Omental fat pad (tissue), 4 donors: ENCODE results near the gene MSH5. TPM values are rescaled to one million over a fixed set of nuclear protein-coding genes. Genes with fewer than 3 reads are reported as not detected.

Experiments used
- ATAC-seq: fragments of 150-250 bp; one replicate; pipeline ENCODE4 v1.9.1; 2016; ENCODE audit warnings: mild to moderate bottlenecking, moderate library complexity; ENCODE audit not compliant: low FRiP score
- DNase-seq: peaks from one replicate; pipeline ENCODE4 v3.0.0-alpha.2; 2019; ENCODE audit warnings: low spot score
- total RNA-seq, 4 donors: library from RNA; depleted of rRNA; stranded (reverse); fragments of >200 nt; gene quantifications; one replicate each; pipeline ENCODE4 v1.1.0, GENCODE V29; 2016
- TF ChIP-seq, protein P1 (sequence below), 3 donors: fragments of 450-650 bp; IDR thresholded peaks; one replicate each; pipeline ENCODE4 v1.5.1; 2016 to 2017; ENCODE audit warnings: antibody characterized with exemption in 3 of 3, mild to moderate bottlenecking in 3 of 3, moderate library complexity in 2 of 3

MSH5 gene
- total RNA-seq, 4 donors from 2014 or later: 5.4 to 17.0 (median 7.3) TPM

DNA sequence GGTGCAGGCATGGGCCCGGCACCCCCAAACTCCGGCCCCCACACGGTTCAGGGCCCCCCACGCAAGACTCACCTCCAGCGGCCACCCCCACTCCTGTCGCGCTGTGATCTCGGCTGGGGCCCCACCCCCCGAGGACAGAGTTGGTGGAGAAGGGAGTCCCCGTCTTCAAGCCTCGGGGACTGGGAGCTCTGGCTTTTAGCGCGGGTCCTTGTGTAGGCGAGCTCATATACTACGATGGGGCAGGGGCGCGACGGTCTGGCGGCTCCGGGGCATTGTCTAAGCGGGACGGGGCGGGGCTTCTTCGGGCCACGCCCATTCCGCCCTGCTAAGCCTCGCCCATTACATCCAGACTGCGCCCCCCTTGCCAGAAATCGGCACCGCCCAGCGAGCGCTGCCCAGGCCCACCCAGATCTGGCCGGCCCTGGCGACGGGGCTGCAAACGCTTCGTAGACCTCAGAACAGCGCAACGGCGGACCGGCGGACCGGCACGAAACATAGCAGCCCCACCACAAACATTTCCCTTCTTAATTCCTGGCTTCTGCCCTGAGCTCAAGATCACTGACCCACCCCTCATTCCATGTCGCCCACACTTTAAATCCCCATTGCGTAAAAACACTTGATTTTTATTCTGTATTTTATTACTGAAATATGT lies 9.7 kb upstream of the MSH5 start:
- ATAC-seq (peak; percentile 79), DNase-seq (peak; percentile 88)
- TF ChIP-seq, protein P1, sequence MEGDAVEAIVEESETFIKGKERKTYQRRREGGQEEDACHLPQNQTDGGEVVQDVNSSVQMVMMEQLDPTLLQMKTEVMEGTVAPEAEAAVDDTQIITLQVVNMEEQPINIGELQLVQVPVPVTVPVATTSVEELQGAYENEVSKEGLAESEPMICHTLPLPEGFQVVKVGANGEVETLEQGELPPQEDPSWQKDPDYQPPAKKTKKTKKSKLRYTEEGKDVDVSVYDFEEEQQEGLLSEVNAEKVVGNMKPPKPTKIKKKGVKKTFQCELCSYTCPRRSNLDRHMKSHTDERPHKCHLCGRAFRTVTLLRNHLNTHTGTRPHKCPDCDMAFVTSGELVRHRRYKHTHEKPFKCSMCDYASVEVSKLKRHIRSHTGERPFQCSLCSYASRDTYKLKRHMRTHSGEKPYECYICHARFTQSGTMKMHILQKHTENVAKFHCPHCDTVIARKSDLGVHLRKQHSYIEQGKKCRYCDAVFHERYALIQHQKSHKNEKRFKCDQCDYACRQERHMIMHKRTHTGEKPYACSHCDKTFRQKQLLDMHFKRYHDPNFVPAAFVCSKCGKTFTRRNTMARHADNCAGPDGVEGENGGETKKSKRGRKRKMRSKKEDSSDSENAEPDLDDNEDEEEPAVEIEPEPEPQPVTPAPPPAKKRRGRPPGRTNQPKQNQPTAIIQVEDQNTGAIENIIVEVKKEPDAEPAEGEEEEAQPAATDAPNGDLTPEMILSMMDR (IDR thresholded peaks at IDR 0.05): no peak

DNA sequence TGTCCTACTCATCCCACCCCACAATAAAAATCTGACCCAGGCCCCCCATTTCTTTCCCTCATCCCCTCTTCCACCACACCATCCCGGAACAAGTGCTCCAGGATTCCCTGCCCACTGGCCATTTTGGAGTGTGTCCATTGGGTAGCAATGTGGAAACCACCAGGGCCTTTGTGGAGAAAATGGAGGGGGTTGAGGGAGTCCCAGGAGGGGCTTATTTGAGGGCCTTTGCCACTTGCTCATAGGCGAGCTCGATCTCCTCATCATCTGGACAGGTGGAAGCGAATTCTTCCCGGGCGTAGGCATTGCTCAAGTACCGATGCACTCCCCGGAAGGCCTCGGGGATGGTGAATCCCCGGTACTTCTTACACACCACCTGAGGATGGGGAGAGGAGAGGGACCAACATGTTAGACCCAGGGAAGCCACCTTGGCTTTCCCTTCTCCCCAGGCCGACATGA lies 9.1 kb upstream of the MSH5 start:
- TF ChIP-seq, protein P1 (IDR thresholded peaks at IDR 0.05): no peak
- DNase-seq: no peak
- no peak for ATAC-seq

DNA sequence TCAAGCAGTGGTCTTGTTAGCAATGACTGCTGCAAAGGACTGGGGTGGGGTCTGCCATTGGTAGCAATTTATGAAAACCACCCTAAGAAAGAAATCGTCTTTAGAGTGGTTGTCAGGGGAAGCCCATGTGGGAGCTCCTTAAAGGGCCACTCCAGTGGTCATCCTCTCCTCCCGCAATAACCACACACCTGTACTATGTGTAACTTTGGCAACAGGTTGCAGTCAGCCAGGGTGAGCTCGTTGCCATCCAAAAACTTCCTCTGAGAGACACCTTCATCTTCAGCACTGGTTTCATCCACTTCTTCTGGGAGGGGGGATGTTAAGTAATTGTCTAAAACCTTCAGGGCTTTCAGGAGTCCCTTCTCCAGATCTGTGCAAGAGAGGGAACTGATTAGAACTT lies 7.8 kb upstream of the MSH5 start:
- TF ChIP-seq, protein P1 (IDR thresholded peaks at IDR 0.05): no peak
- ATAC-seq: no peak
- DNase-seq: no peak

DNA sequence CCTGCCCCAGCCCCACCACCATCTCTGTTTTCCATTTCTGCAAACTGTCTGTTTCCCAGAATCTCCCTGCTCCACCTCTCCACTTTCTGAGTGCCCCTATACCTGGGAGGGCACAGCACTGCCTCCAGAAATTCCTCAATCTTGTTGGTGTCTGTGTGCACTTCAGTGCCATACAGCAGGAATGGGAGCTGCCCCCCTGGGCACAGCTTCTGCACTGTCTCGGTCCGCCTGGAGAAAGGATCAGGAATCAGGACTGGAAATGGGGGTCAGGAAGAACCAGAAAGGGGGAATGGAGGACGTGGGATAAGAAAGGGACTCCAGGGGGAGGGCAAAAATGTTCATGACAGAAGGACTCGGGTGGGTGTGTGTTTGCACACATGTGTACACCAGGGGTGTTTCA lies 6.1 kb upstream of the MSH5 start:
- TF ChIP-seq, protein P1 (IDR thresholded peaks at IDR 0.05): no peak
- no peak for DNase-seq
- ATAC-seq: no peak

DNA sequence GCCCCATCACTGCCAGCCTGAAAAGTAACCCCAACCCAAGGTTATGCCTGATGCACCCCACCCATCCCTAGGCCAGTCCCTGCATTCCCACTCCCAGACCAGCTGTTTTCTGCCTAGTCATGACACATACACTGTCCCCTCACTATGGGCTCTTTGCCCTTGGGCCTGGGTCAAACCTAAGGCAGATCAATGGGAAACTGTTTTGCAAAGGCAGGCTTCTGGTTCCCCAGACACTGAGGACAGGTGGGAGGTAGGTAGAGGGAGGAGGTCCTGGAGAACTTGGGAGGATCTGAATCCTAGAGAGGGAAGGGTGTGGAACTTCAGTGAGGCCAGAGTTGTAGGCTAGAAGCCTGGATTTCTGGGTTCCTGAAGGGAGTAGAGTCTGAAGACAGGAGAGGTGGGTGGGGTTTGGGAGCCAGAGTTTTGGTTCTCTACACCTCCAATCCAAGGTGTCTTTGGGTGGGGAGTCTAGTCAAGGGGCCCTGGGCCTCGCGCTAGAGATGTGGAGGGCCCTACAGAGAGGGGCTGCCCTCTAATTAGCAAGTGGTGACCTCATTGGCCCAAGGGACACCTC lies 5.5 kb upstream of the MSH5 start:
- TF ChIP-seq, protein P1 (IDR thresholded peaks at IDR 0.05): no peak
- DNase-seq (no peak), ATAC-seq (no peak)

DNA sequence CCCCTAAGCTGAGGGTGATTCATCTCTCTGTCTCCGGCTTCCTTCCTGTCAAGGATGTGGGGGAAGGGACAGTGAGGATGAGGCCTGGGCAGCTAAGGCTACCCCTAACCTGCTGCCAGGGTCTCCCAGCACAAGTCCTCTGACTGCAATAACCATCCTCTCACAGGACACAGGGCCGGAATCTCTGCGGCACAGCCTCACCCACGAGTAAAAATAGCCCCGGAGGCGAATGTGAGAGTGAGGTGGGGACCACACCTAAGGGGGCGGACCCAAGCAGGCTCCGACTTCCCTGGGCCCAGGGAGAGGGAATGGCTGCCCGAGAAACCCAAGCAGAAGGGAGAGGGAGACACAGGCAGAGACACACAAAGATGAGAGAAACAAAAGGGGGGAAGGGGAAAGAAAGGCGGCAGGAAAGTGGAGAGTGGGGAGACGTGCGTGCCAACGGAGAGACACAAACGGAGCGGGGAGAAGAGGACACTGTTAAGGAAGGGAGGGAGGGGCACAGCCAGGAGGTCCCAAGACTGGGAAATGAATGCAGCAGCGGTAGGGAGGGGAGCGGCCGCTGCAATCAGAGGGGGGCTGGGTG lies 4.9 kb upstream of the MSH5 start:
- no peak for DNase-seq
- TF ChIP-seq, protein P1 (IDR thresholded peaks at IDR 0.05): no peak
- peak; percentile 39 for ATAC-seq
